Heart left ventricle (tissue), 13 donors: Measurements from ENCODE around the gene VSIG8.

Experiments used
- POLR2A ChIP-seq, 2 donors: fragments of 450-650 bp; IDR thresholded peaks; one replicate each; pipeline ENCODE4 v1.6.1; 2017; ENCODE audit warnings: antibody characterized with exemption in 2 of 2, mild to moderate bottlenecking in 2 of 2, moderate library complexity in 2 of 2
- TF ChIP-seq, protein P1 (sequence below), 12 donors: fragments of 200-600 bp; sonication (generic) in 4 of 12; IDR thresholded peaks; one replicate each; pipeline versions ENCODE4 v1.5.0 to v1.8.0; 2018 to 2022; ENCODE audit warnings: antibody characterized with exemption in 12 of 12, mild to moderate bottlenecking in 5 of 12
- donor health status: ischemic (EF 13 %, LVEDD 7.1; RV severe dilation, severe dysfunction).
- donor health status: DM: no; HTN: yes; CAD: no.
- donor health status: DM: no; HTN: no; CAD: no.
- donor health status: ischemic (EF 25% LVEDD 6.9; RV normal size, moderate dysfunction).
- donor health status: ischemic (EF 25% LVEDD 5.7; RV mildly dilated, moderate dysfunction).
- donor health status: ischemic (EF 35%, LVEDD 5.7; RV mildly dilated, moderate dysfunction).
- donor health status: nonischemic (EF 11% LVEDD 7.7; RV severe dilation, severe dysfunction).
- donor health status: DM: yes; HTN: yes; CAD: no.
- donor health status: PGD.
- donor health status: ischemic (EF 29% LVEDD 5.4; RV normal size, mild dysfunction).
- donor health status: nonischemic (EF 23%, LVEDD 6.1; RV moderate dilation, normal function).

GRCh38 chr1:159835862-159836525 lies 26.5 kb downstream of the VSIG8 start:
- TF ChIP-seq, protein P1, sequence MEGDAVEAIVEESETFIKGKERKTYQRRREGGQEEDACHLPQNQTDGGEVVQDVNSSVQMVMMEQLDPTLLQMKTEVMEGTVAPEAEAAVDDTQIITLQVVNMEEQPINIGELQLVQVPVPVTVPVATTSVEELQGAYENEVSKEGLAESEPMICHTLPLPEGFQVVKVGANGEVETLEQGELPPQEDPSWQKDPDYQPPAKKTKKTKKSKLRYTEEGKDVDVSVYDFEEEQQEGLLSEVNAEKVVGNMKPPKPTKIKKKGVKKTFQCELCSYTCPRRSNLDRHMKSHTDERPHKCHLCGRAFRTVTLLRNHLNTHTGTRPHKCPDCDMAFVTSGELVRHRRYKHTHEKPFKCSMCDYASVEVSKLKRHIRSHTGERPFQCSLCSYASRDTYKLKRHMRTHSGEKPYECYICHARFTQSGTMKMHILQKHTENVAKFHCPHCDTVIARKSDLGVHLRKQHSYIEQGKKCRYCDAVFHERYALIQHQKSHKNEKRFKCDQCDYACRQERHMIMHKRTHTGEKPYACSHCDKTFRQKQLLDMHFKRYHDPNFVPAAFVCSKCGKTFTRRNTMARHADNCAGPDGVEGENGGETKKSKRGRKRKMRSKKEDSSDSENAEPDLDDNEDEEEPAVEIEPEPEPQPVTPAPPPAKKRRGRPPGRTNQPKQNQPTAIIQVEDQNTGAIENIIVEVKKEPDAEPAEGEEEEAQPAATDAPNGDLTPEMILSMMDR (IDR thresholded peaks at IDR 0.05): peak in 7 of 12 donors; percentile 6 to 42 (median 18)
- no peak for TF ChIP-seq POLR2A (IDR thresholded peaks at IDR 0.05)
